Adrenal gland (tissue), 5 donors: ENCODE data around the gene STPG1.

Source experiments
- POLR2A ChIP-seq, 2 donors: fragments of 450-650 bp; IDR thresholded peaks; one replicate each; pipeline ENCODE4 v1.6.1; 2017; ENCODE audit warnings: antibody characterized with exemption in 2 of 2, mild to moderate bottlenecking in 2 of 2, moderate library complexity in 1 of 2
- TF ChIP-seq, protein P1 (sequence below), 6 experiments: fragments of 450-650 bp in 4 of 6; fragments of 200-600 bp in 2 of 6; sonication (generic) in 1 of 6; IDR thresholded peaks; 1 replicate in 5 of 6; 2 replicates in 1 of 6; pipeline versions ENCODE4 v1.5.1 to v1.8.0; 2016 to 2021; ENCODE audit warnings: antibody characterized with exemption in 6 of 6, mild to moderate bottlenecking in 2 of 6, moderate library complexity in 1 of 6
- donor health status: DM: no; HTN: no; CAD: no.

DNA sequence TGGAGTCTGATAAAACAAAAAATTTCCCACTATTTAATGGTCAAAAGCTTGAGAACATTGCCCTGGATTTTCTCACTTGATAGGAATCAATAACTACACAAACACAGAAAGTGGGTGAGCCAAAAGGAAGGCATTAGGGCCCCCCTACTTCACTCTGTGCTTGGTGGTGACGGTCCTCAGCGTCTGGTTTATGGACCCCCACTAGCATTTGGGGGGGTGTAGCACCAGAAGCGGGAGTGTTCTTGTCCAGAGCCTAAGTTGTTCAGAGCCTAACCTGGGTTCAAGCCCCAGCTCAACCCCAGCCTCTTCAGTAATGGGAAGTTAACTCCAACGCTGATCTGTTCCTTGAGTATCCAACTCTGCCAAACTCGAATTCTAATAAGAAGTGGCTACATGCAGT lies 33.1 kb downstream of the STPG1 start:
- TF ChIP-seq, protein P1, sequence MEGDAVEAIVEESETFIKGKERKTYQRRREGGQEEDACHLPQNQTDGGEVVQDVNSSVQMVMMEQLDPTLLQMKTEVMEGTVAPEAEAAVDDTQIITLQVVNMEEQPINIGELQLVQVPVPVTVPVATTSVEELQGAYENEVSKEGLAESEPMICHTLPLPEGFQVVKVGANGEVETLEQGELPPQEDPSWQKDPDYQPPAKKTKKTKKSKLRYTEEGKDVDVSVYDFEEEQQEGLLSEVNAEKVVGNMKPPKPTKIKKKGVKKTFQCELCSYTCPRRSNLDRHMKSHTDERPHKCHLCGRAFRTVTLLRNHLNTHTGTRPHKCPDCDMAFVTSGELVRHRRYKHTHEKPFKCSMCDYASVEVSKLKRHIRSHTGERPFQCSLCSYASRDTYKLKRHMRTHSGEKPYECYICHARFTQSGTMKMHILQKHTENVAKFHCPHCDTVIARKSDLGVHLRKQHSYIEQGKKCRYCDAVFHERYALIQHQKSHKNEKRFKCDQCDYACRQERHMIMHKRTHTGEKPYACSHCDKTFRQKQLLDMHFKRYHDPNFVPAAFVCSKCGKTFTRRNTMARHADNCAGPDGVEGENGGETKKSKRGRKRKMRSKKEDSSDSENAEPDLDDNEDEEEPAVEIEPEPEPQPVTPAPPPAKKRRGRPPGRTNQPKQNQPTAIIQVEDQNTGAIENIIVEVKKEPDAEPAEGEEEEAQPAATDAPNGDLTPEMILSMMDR (IDR thresholded peaks at IDR 0.05): no peak
- no peak for TF ChIP-seq POLR2A (IDR thresholded peaks at IDR 0.05)
